Duodenal mucosa (tissue), 2 donors: Measurements from ENCODE around the gene RCN1.

Experiments used
- H3K27ac ChIP-seq: one replicate; pipeline ENCODE4 v1.7.0; 2013; ENCODE audit warnings: low read depth, low read length
- H3K27me3 ChIP-seq, 2 donors: one replicate each; pipeline ENCODE4 v1.7.0; 2013; ENCODE audit warnings: low read length in 2 of 2, control low read depth in 1 of 2; ENCODE audit not compliant: insufficient read depth in 2 of 2, control insufficient read depth in 1 of 2
- H3K36me3 ChIP-seq, 2 donors: one replicate each; pipeline ENCODE4 v1.7.0; 2013; ENCODE audit warnings: low read length in 2 of 2, control low read depth in 1 of 2; ENCODE audit not compliant: insufficient read depth in 2 of 2, control insufficient read depth in 1 of 2
- H3K4me1 ChIP-seq, 2 donors: one replicate each; pipeline ENCODE4 v1.7.0; 2013; ENCODE audit warnings: low read length in 2 of 2, control low read depth in 1 of 2; ENCODE audit not compliant: insufficient read depth in 2 of 2, control insufficient read depth in 1 of 2
- H3K4me3 ChIP-seq, 2 donors: one replicate each; pipeline ENCODE4 v1.7.0; 2013; ENCODE audit warnings: low read length in 2 of 2, low read depth in 1 of 2
- H3K9ac ChIP-seq, 2 donors: one replicate each; pipeline ENCODE4 v1.7.0; 2013; ENCODE audit warnings: low read length in 2 of 2, low read depth in 1 of 2
- H3K9me3 ChIP-seq, 2 donors: one replicate each; pipeline ENCODE4 v1.7.0; 2013; ENCODE audit warnings: low read length in 2 of 2, control low read depth in 1 of 2; ENCODE audit not compliant: control insufficient read depth in 1 of 2

The RCN1 gene

GRCh38 chr11:32090545-32091370 is at the start of gene RCN1:
Gene RCN1 (plus strand): TSS chr11:32091074. CDS start chr11:32091197, 123 bp downstream.
- Histone ChIP-seq H3K27me3 (peaks cover 0 to 5% of the 10 kb centered on the region in 2 donors), H3K4me1 (peaks cover 14 to 19% of the 10 kb centered on the region in 2 donors), H3K36me3 (no peaks in the 10 kb centered on the region), H3K27ac (peak within 1 kb of the TSS; percentile 82), H3K4me3 (peak within 1 kb of the TSS; percentile 83 to 85), H3K9me3 (no peaks in the 10 kb centered on the region), H3K9ac (peak within 1 kb of the TSS; percentile 63 to 82)

- Histone ChIP-seq H3K4me1 (no peaks in the 10 kb centered on the region), H3K4me3 (no peak overlapping the region), H3K27me3 (no peaks in the 10 kb centered on the region), H3K9ac (no peak overlapping the region), H3K9me3 (no peaks in the 10 kb centered on the region), H3K27ac (no peak overlapping the region), H3K36me3 (no peaks in the 10 kb centered on the region)
Measured at GRCh38 chr11:32043737-32044136, 47.1 kb upstream of the RCN1 start.

DNA sequence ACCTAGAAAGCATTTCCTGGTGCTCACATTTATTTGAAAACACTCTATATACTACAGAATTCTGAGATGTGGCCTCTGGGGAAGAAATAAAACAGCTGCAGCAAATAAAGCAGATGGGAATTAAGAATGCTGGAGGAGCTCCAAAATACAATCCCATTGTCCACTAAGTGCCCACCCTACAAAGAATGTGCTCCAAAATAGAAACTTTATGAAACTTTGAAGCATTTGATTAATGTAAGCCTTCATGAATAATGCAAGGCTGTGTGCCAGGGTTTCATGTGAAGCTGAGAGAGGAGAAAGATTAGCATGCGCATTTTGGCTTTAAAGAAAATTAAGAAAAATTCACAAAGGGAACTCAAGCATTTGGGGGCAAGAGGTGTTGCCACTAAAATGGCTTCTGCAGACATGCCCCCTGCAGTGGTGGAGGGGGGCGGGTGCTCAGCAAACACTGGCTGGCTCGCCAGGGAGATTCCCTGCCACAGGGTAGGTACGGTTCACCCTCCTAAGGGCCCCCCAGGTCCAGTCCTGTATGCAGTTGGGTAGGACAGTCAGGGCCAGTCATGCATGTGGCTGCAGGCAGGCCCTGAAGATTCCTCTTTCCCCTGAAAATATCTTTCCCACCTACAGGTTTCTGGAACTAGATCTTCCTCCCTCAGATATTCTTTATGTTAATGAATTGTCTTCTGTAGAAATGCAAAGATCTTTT is 46.6 kb upstream of the RCN1 start:
- no peaks in the 10 kb centered on the region for H3K27me3 ChIP-seq
- H3K27ac ChIP-seq: no peak overlapping the region
- H3K9me3 ChIP-seq: no peaks in the 10 kb centered on the region
- no peaks in the 10 kb centered on the region for H3K4me1 ChIP-seq
- no peaks in the 10 kb centered on the region for H3K36me3 ChIP-seq
- no peak overlapping the region for H3K9ac ChIP-seq
- no peak overlapping the region for H3K4me3 ChIP-seq

- H3K27me3 ChIP-seq: no peaks in the 10 kb centered on the region
- no peaks in the 10 kb centered on the region for H3K4me1 ChIP-seq
- H3K4me3 ChIP-seq: no peak overlapping the region
- H3K36me3 ChIP-seq: no peaks in the 10 kb centered on the region
- H3K9me3 ChIP-seq: no peaks in the 10 kb centered on the region
- no peak overlapping the region for H3K27ac ChIP-seq
- H3K9ac ChIP-seq: no peak overlapping the region
Measured at GRCh38 chr11:32045456-32045855, 45.4 kb upstream of the RCN1 start.

DNA sequence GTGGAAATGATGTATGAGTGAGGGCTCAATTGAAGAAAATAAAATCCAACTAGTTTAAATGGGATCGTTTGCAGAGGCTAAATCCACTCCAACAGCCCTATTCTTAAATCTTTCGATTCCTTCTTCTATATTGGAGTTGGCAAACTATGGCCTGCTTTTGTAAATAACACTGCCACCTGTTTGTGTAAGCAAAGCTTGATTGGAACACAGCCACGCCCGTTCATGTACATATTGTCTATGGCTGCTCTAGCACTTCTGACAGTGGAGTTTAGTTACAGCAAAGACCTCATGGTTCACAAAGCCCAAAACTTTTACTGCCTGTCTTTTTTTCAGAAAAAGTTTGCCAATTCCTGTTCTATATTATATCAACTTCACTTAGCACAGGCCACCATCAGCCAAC is 40.6 kb upstream of the RCN1 start:
- H3K9ac ChIP-seq: no peak overlapping the region
- H3K27ac ChIP-seq: no peak overlapping the region
- peaks cover 0 to 6% of the 10 kb centered on the region in 2 donors for H3K27me3 ChIP-seq
- no peaks in the 10 kb centered on the region for H3K36me3 ChIP-seq
- H3K4me3 ChIP-seq: no peak overlapping the region
- H3K4me1 ChIP-seq: no peaks in the 10 kb centered on the region
- no peaks in the 10 kb centered on the region for H3K9me3 ChIP-seq

DNA sequence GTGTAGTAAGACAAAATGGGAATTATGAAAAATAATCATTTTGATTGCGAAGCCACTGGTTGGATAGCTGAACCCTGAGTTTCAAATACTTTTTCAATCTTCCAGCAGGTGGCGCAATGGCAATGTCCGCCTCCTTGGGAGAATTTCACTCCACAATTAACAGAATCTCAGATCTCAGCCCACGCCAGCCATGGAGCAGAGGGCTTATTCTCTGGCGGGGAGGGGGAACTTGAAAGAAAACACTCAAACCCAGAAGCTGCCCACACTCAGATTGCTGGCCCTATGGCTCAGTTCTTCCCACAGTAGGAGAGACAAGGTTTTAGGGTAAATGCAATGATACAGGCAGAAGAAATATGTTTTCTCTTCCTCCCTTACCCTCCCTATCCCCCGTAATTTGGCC is 38.7 kb upstream of the RCN1 start:
- H3K27ac ChIP-seq: no peak overlapping the region
- no peak overlapping the region for H3K4me3 ChIP-seq
- no peaks in the 10 kb centered on the region for H3K9me3 ChIP-seq
- no peaks in the 10 kb centered on the region for H3K4me1 ChIP-seq
- no peaks in the 10 kb centered on the region for H3K36me3 ChIP-seq
- peaks cover 0 to 6% of the 10 kb centered on the region in 2 donors for H3K27me3 ChIP-seq
- H3K9ac ChIP-seq: no peak overlapping the region

DNA sequence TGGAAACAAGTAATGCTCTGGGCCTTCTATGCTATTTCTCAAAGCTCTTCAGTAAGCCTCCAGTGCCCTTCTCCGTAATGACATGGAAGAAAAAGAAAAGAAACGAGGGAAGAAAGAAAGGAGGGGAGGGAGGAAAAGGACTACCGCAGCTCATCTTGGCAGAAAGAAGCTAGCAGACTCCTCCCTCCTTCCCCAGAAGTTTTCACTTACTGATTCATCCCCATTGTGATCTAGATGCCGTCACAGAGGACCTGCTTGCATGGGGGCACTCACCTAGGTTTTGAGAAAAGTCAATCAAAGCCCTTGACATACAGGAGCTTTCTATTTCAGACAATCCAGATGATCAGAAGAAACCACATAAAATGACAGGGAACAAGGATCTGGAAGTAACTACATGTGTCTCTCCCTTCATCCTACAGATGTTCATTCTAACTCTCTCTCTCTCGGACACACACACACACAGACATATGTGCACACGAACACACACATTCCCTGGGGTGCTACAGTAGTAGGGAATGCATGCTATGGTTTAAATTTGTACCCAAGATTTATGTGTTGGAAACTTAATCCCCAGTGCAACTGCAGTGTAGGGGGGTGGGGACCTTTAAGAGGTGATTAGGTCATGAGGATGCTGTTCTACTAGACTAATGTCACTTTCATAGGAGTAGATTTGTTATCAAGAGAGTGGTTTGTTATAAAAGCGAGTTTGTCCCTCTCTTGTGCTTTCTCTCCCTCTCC is 37.6 kb upstream of the RCN1 start:
- Histone ChIP-seq H3K4me3 (no peak overlapping the region), H3K9me3 (no peaks in the 10 kb centered on the region), H3K27me3 (peaks cover 0 to 10% of the 10 kb centered on the region in 2 donors), H3K9ac (no peak overlapping the region), H3K36me3 (no peaks in the 10 kb centered on the region), H3K27ac (no peak overlapping the region), H3K4me1 (no peaks in the 10 kb centered on the region)

DNA sequence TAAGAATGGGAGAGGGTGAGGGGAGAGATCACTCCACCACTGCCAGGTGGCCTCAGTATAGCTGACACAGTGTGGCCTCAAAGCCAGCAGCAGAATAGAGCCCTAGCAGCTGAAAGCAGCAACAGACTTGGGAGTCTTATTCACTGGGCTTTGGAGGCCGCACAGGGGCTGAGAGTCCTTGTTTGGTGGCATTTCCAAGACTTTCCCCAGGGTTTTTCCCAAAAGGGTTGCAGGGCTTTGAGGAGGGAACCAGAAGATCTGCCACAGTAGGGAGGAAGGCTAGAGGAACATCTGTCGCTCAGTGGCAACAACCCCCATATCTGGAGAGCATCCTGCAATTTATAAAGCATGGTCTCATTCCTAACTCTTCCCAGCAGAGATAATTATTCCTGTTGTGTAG is 35.0 kb upstream of the RCN1 start:
- no peaks in the 10 kb centered on the region for H3K9me3 ChIP-seq
- H3K36me3 ChIP-seq: no peaks in the 10 kb centered on the region
- no peak overlapping the region for H3K9ac ChIP-seq
- peaks cover 0 to 7% of the 10 kb centered on the region in 2 donors for H3K27me3 ChIP-seq
- no peaks in the 10 kb centered on the region for H3K4me1 ChIP-seq
- no peak overlapping the region for H3K27ac ChIP-seq
- no peak overlapping the region for H3K4me3 ChIP-seq

- Histone ChIP-seq H3K27ac (no peak overlapping the region), H3K9me3 (no peaks in the 10 kb centered on the region), H3K4me3 (no peak overlapping the region), H3K36me3 (no peaks in the 10 kb centered on the region), H3K27me3 (peaks cover 0 to 4% of the 10 kb centered on the region in 2 donors), H3K9ac (no peak overlapping the region), H3K4me1 (no peaks in the 10 kb centered on the region)
Measured at GRCh38 chr11:32056438-32056837, 34.4 kb upstream of the RCN1 start.
